HepG2 (cell line): ENCODE data around the gene RAB33B. TPM values are rescaled to one million over a fixed set of nuclear protein-coding genes. Genes with fewer than 3 reads are reported as not detected.

Experiments used
- ATF7 ChIP-seq, 2 experiments: fragments of 450-650 bp in 1 of 2; sonication (generic) in 1 of 2; formaldehyde crosslinking in 1 of 2; IDR thresholded peaks; 2 replicates each; pipeline versions ENCODE4 v1.4.0 to v1.6.1; 2016 to 2020; ENCODE audit warnings: antibody characterized with exemption in 1 of 2, mild to moderate bottlenecking in 1 of 2, missing genetic modification reagents in 1 of 2
- CHD2 ChIP-seq: IDR thresholded peaks from 2 replicates; pipeline ENCODE4 v1.6.1; 2011; ENCODE audit warnings: low read depth, low read length, improper control_type of control experiment
- ETV5 ChIP-seq: IDR thresholded peaks from 2 replicates; pipeline ENCODE4 v1.6.1; 2018; ENCODE audit warnings: missing biosample characterization, missing genetic modification reagents, inconsistent platforms, borderline replicate concordance
- FOSL2 ChIP-seq: sonication (generic); formaldehyde crosslinking; IDR thresholded peaks from 2 replicates; pipeline ENCODE4 v1.4.0; 2020; ENCODE audit warnings: missing genetic modification reagents
- GTF3A ChIP-seq: sonication (generic); formaldehyde crosslinking; conservative IDR thresholded peaks from 2 replicates; pipeline ENCODE4 v1.4.0; 2020; ENCODE audit warnings: mild to moderate bottlenecking, missing genetic modification reagents
- JARID2 ChIP-seq: sonication (generic); formaldehyde crosslinking; IDR thresholded peaks from 2 replicates; pipeline ENCODE4 v1.8.1; 2023; ENCODE audit warnings: missing genetic modification reagents, inconsistent platforms; ENCODE audit not compliant: insufficient replicate concordance
- MAX ChIP-seq: IDR thresholded peaks from 2 replicates; pipeline ENCODE4 v1.6.1; 2012; ENCODE audit warnings: inconsistent platforms
- MNT ChIP-seq: fragments of 450-650 bp; IDR thresholded peaks from 2 replicates; pipeline ENCODE4 v1.6.1; 2016
- NCOA2 ChIP-seq: sonication (generic); formaldehyde crosslinking; IDR thresholded peaks from 2 replicates; pipeline ENCODE4 v1.8.0; 2022; ENCODE audit warnings: inconsistent platforms
- PAWR ChIP-seq: sonication (generic); formaldehyde crosslinking; IDR thresholded peaks from 2 replicates; pipeline ENCODE4 v1.4.0; 2020; ENCODE audit warnings: missing genetic modification reagents, mild to moderate bottlenecking, borderline replicate concordance
- RFX5 ChIP-seq: IDR thresholded peaks from 2 replicates; pipeline ENCODE4 v1.6.1; 2011; ENCODE audit warnings: low read depth, low read length, improper control_type of control experiment
- TBL1XR1 ChIP-seq: fragments of 150-350 bp; IDR thresholded peaks from 2 replicates; pipeline ENCODE4 v1.6.1; 2014; ENCODE audit warnings: borderline replicate concordance, low read length; ENCODE audit not compliant: partially characterized antibody
- TCF7 ChIP-seq: sonication (generic); IDR thresholded peaks from 2 replicates; pipeline ENCODE4 v1.6.1; 2016; ENCODE audit warnings: antibody characterized with exemption, low read depth
- TMF1 ChIP-seq: sonication (generic); formaldehyde crosslinking; IDR thresholded peaks from 2 replicates; pipeline ENCODE4 v1.8.1; 2022; ENCODE audit warnings: low read depth, missing genetic modification reagents
- ZBTB7A ChIP-seq: sonication (generic); formaldehyde crosslinking; IDR thresholded peaks from 2 replicates; pipeline ENCODE4 v1.8.0; 2022; ENCODE audit warnings: mild to moderate bottlenecking, missing genetic modification reagents
- ZNF124 ChIP-seq: sonication (generic); formaldehyde crosslinking; IDR thresholded peaks from 2 replicates; pipeline ENCODE4 v1.4.0; 2020; ENCODE audit warnings: missing genetic modification reagents
- ZNF292 ChIP-seq: sonication (generic); formaldehyde crosslinking; IDR thresholded peaks from 2 replicates; pipeline ENCODE4 v1.8.1; 2022; ENCODE audit warnings: mild to moderate bottlenecking, low read depth, missing genetic modification reagents, borderline replicate concordance
- ZNF331 ChIP-seq: sonication (generic); formaldehyde crosslinking; IDR thresholded peaks from 2 replicates; pipeline ENCODE4 v1.4.0; 2020; ENCODE audit warnings: missing genetic modification reagents
- ZNF460 ChIP-seq: sonication (generic); formaldehyde crosslinking; IDR thresholded peaks from 2 replicates; pipeline ENCODE4 v1.5.1; 2020; ENCODE audit warnings: missing genetic modification reagents, mild to moderate bottlenecking, borderline replicate concordance
- ZNF530 ChIP-seq: sonication (generic); formaldehyde crosslinking; IDR thresholded peaks from 2 replicates; pipeline ENCODE4 v1.5.0; 2020; ENCODE audit warnings: low read depth, mild to moderate bottlenecking, missing genetic modification reagents
- ZNF607 ChIP-seq: sonication (generic); formaldehyde crosslinking; IDR thresholded peaks from 2 replicates; pipeline ENCODE4 v1.5.1; 2020; ENCODE audit warnings: missing genetic modification reagents, mild to moderate bottlenecking, borderline replicate concordance
- ZNF720 ChIP-seq: sonication (generic); formaldehyde crosslinking; IDR thresholded peaks from 2 replicates; pipeline ENCODE4 v1.4.0; 2020; ENCODE audit warnings: missing genetic modification reagents
- polyA plus RNA-seq, 8 experiments: library from polyadenylated mRNA; depleted of rRNA in 3 of 8; stranded (reverse) in 7 of 8; unstranded in 1 of 8; fragments of >200 nt; fragmentation: Illumina TruSeq in 4 of 8; extraction: Trizol in 4 of 8; gene quantifications; 2 replicates each; pipeline versions ENCODE4 v1.2.1 to v1.2.3, GENCODE V29; 2011 to 2016; ENCODE audit warnings: low read depth in 4 of 8, missing spikeins in 1 of 8, mixed read lengths in 1 of 8; ENCODE audit not compliant: insufficient read depth in 1 of 8
- total RNA-seq, 5 experiments: library from RNA; depleted of rRNA; stranded (reverse); fragments of >200 nt; fragmentation: Illumina TruSeq; extraction: Trizol; gene quantifications; 2 replicates each; pipeline ENCODE4 v1.2.3, GENCODE V29; 2016; ENCODE audit warnings: low read depth in 1 of 5
- TF ChIP-seq, protein P1 (sequence below): sonication (generic); formaldehyde crosslinking; IDR thresholded peaks from 2 replicates; pipeline ENCODE4 v1.4.0; 2020; ENCODE audit warnings: missing genetic modification reagents, low read depth, mild to moderate bottlenecking, borderline replicate concordance
- TF ChIP-seq, protein P2 (sequence below): sonication (generic); formaldehyde crosslinking; IDR thresholded peaks from 2 replicates; pipeline ENCODE4 v1.5.0; 2020; ENCODE audit warnings: mild to moderate bottlenecking, missing genetic modification reagents

RAB33B gene
- total and polyA plus RNA-seq, 2 of the 13 experiments (the other 11 are each of a cell fraction or from before 2014, with no cell fraction given) = 7.6 to 8.1 TPM

DNA sequence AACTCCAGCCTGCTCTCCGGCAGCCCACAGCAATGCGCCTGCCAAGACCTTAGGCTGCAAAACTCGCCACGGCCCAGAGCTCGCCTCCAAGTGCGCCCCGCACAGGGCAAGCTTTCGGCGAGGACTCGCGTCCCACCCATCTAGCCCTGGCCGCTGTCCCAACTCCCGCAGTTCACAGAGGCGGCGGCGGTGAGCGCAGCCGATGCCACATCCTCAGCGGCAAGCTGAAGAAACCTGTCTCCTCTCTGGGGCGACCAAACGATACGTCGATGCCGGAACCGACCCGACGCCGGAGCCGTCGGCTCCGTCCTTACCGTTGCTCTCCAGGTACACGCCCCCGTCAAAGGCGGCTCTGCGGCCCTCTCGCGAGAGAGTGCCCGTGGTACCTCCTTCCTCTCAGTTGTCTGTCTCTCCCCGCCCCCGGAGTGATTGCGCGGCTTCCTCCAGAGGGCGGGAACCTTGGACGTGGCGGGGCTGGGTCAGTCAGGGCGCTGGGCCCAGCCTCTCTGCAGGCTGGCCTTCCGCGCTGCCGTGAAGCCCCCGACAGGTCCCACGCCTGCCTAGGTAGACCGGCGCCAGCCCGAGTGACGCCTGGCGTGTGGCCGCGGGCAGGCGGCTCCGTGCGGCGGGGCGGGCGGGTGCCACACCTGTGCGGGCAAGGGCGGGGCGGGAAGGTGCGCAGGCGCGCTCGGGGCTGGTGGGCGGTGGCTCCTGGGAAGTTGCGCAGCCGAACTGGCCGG lies 380 bp upstream of the RAB33B start (continued):
- TF ChIP-seq, protein P1, sequence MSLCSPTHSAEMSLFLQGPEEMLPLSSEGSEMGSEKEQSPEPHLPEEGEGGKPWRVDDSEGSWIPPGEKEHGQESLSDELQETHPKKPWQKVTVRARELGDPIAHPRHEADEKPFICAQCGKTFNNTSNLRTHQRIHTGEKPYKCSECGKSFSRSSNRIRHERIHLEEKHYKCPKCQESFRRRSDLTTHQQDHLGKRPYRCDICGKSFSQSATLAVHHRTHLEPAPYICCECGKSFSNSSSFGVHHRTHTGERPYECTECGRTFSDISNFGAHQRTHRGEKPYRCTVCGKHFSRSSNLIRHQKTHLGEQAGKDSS = peak; percentile 75
- TF ChIP-seq JARID2 (CRISPR knock-in tag) = peak; percentile 58
- TF ChIP-seq, protein P2, sequence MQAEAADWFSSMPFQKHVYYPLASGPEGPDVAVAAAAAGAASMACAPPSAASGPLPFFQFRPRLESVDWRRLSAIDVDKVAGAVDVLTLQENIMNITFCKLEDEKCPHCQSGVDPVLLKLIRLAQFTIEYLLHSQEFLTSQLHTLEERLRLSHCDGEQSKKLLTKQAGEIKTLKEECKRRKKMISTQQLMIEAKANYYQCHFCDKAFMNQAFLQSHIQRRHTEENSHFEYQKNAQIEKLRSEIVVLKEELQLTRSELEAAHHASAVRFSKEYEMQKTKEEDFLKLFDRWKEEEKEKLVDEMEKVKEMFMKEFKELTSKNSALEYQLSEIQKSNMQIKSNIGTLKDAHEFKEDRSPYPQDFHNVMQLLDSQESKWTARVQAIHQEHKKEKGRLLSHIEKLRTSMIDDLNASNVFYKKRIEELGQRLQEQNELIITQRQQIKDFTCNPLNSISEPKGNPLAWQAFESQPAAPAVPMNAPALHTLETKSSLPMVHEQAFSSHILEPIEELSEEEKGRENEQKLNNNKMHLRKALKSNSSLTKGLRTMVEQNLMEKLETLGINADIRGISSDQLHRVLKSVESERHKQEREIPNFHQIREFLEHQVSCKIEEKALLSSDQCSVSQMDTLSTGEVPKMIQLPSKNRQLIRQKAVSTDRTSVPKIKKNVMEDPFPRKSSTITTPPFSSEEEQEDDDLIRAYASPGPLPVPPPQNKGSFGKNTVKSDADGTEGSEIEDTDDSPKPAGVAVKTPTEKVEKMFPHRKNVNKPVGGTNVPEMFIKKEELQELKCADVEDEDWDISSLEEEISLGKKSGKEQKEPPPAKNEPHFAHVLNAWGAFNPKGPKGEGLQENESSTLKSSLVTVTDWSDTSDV (CRISPR knock-in tag) = no peak; the same call in none of the 2 replicates
- TF ChIP-seq GTF3A (CRISPR knock-in tag) = 0 out of 2 replicates have a peak, but pooled peaks have one; percentile 74
- peak; percentile 64 for TF ChIP-seq ZNF607 (CRISPR knock-in tag)
- no peak for TF ChIP-seq TBL1XR1
- peak; percentile 40; the same call in 1 of the 2 replicates for TF ChIP-seq ZNF530 (CRISPR knock-in tag)
- no peak for TF ChIP-seq ZNF460
- no peak for TF ChIP-seq MNT
- TF ChIP-seq PAWR (CRISPR knock-in tag) = no peak
- TF ChIP-seq FOSL2 (CRISPR knock-in tag) = no peak
- peak; percentile 31; the same call in 1 of the 2 replicates for TF ChIP-seq TMF1
- TF ChIP-seq TCF7 = no peak
- peak; percentile 61 for TF ChIP-seq MAX
- TF ChIP-seq ZNF720 (CRISPR knock-in tag) = no peak
- TF ChIP-seq ATF7 (IDR thresholded peaks at IDR 0.05) = no peak
- no peak for TF ChIP-seq ATF7 (CRISPR knock-in tag; IDR thresholded peaks at IDR 0.05)
- peak; percentile 72; the same call in 1 of the 2 replicates for TF ChIP-seq ZNF292 (CRISPR knock-in tag)
- TF ChIP-seq ETV5 (CRISPR knock-in tag) = peak; percentile 40; the same call in 1 of the 2 replicates
- no peak for TF ChIP-seq RFX5
- TF ChIP-seq NCOA2 (CRISPR knock-in tag) = no peak
- TF ChIP-seq ZNF124 = peak; percentile 72
- TF ChIP-seq ZBTB7A = 0 out of 2 replicates have a peak, but pooled peaks have one; percentile 24
- TF ChIP-seq ZNF331 (CRISPR knock-in tag) = no peak; the same call in 1 of the 2 replicates
- peak; percentile 98 for TF ChIP-seq CHD2
